ENCODE results near the gene EFCAB6. TPM values are rescaled to one million over a fixed set of nuclear protein-coding genes. Genes with fewer than 3 reads are reported as not detected.

The EFCAB6 gene
- 2.5 and 4.1 TPM in 2 replicates for total RNA-seq (2013; cell fraction: nucleolus; rRNA removed)
- total RNA-seq (2014; rRNA removed) (0.05 and 0.06 TPM in 2 replicates), total RNA-seq (2014; rRNA removed; fragmentation: Illumina TruSeq; extraction: Trizol) (0.13 and 0.18 TPM in 2 replicates), total RNA-seq (2021) (0.16 and 0.36 TPM in 2 replicates), polyA plus RNA-seq (2011; rRNA removed) (0.42 and 0.92 TPM in 2 replicates), polyA plus RNA-seq (2014; fragmentation: Illumina TruSeq; extraction: Trizol) (0.25 and 0.35 TPM in 2 replicates), polyA plus RNA-seq (2014; fragmentation: Nextera tagmentation; extraction: Ambion mirVana) (under 1 TPM; 0.05 to 0.08 TPM), polyA plus RNA-seq (2014; rRNA removed) (0.10 and 0.33 TPM in 2 replicates), polyA plus RNA-seq (2016; fragmentation: Nextera tagmentation; extraction: Ambion mirVana) (under 1 TPM; 0.30 to 0.42 TPM), polyA minus RNA-seq (2011; rRNA and poly(A)+ RNA removed) (0.21 and 0.44 TPM in 2 replicates), Bru-seq, nascent RNA (percentile 40 among the genes with signal in this experiment), BruChase-seq, experiment 1, labeled RNA remaining after a 6-hour chase (percentile 38 among the genes with signal in this experiment), BruChase-seq, experiment 2, labeled RNA remaining after a 2-hour chase (percentile 41 among the genes with signal in this experiment)
- not detected for polyA plus RNA-seq (2011; ENCODE audit: low read depth)
- 0.15 and 0.16 TPM in 2 replicates for polyA plus RNA-seq (2011; cell fraction: cytosol; rRNA removed)
- polyA plus RNA-seq (2011; cell fraction: nucleus; rRNA removed), result 0.42 and 0.54 TPM in 2 replicates
- 0.12 and 0.13 TPM in 2 replicates for polyA plus RNA-seq (2012)
- polyA minus RNA-seq (2011; cell fraction: cytosol; rRNA and poly(A)+ RNA removed), result 0.62 TPM in 1 of 2 replicates, not detected in the other
- polyA minus RNA-seq (2011; cell fraction: nucleus; rRNA and poly(A)+ RNA removed), result 0.86 and 1.1 TPM in 2 replicates
- long read RNA-seq, experiment 1, result 0 reads
- long read RNA-seq, experiment 2, partial matches to known transcripts, result 0 of 2 reads
- long read RNA-seq, experiment 2, other reads (novel, unspliced or antisense), result 2 of 2 reads

- FAIRE-seq (peak; percentile 100), ATAC-seq (peak; percentile 94), DNase-seq (ENCODE audit: low read depth, low spot score) (peak; percentile 73)
- Histone ChIP-seq H3K9ac (ENCODE audit: control insufficient read depth, insufficient read depth, low read length) (peak within 1 kb of the TSS; percentile 85), H3K27ac (ENCODE audit: control insufficient read depth, insufficient read depth) (peak within 1 kb of the TSS; percentile 79), H3K27me3 (replicated peaks in 1 of 2; ENCODE audit: control insufficient read depth in 2 of 2, insufficient read depth in 2 of 2, low read length in 1 of 2) (no peaks in the 10 kb centered on the region), H3K36me3 (ENCODE audit: control insufficient read depth in 2 of 2, insufficient read depth in 2 of 2, low read length in 1 of 2) (no peaks in the 10 kb centered on the region), H4K20me1 (ENCODE audit: control insufficient read depth, insufficient read depth) (no peaks in the 10 kb centered on the region), H2AFZ (ENCODE audit: control insufficient read depth, low read depth, low read length) (peak within 1 kb of the TSS; percentile 78), H3K9me3 (replicated peaks; ENCODE audit: control insufficient read depth, insufficient read depth, low read length) (no peaks in the 10 kb centered on the region), H3K79me2 (ENCODE audit: control insufficient read depth, insufficient read depth, low read length) (peaks cover 7% of the 10 kb centered on the region), H3K4me2 (ENCODE audit: control insufficient read depth, insufficient read depth) (peak within 1 kb of the TSS; percentile 93), H3K4me1 (ENCODE audit: control insufficient read depth, insufficient read depth, low read length) (0 out of 2 replicates have a peak, but pooled peaks cover 4% of the 10 kb centered on the region), H3K4me3 (peak within 1 kb of the TSS; percentile 87)
- CTCF ChIA-PET, result interaction anchor here (0.6 to 1.2 kb wide), 2 partner anchors 16 to 71 kb away, joined by 3 read pairs; no protein-coding TSS in a partner anchor
- BruUV-seq (replicated peaks), result TSS peak; percentile 91
- POLR2A ChIA-PET, result interaction anchor here (0.6 to 1.4 kb wide), 5 partner anchors 9 to 40 kb away, joined by 3 to 8 read pairs (median 4); no protein-coding TSS in a partner anchor
- SMC1A ChIA-PET (ENCODE audit: uncharacterized antibody, unreplicated experiment), result interaction anchor here (1.1 kb wide), 1 partner anchor 143 kb away, joined by 3 read pairs; the partner anchor contains the start of gene SAMM50
- in situ Hi-C loops (cut with MboI) (no loop called here), intact Hi-C loops (cut with micrococcal nuclease; ENCODE audit: unreplicated experiment) (no loop called here)
- RAD21 ChIA-PET (ENCODE audit: unreplicated experiment), result interaction anchor here (0.6 to 1.1 kb wide), 5 partner anchors 9 to 742 kb away, joined by 3 to 4 read pairs (median 3); no protein-coding TSS in a partner anchor
- under 1% methylated on average over 52 of the region's 55 CpGs for WGBS (ENCODE audit: insufficient coverage, insufficient replicate concordance, low lambda C conversion rate, missing lambda C conversion rate)
- TF ChIP-seq BCL3 (IDR thresholded peaks at IDR 0.05; ENCODE audit: borderline replicate concordance, insufficient read depth, low read depth, low read length, poor library complexity, severe bottlenecking) (no peak), NFXL1 (IDR thresholded peaks at IDR 0.05; ENCODE audit: borderline replicate concordance) (no peak), ZBTB33 (IDR thresholded peaks at IDR 0.05) (no peak), ZBTB11 (CRISPR knock-in tag; IDR thresholded peaks at IDR 0.05) (no peak), EP300 (IDR thresholded peaks at IDR 0.05; ENCODE audit: borderline replicate concordance in 1 of 2, control insufficient read depth in 1 of 2, low read depth in 2 of 2, low read length in 2 of 2) (0 out of 4 replicates have a peak, but pooled peaks of 1 of the 2 experiments have one; percentile 7), RCOR1 (conservative IDR thresholded peaks at IDR 0.05; ENCODE audit: low read depth, low read length) (no peak), MYB (IDR thresholded peaks at IDR 0.05; ENCODE audit: borderline replicate concordance, low read depth, low read length) (0 out of 2 replicates have a peak, but pooled peaks have one; percentile 17), BMI1 (IDR thresholded peaks at IDR 0.05; ENCODE audit: borderline replicate concordance) (peak; percentile 87), IKZF2 (IDR thresholded peaks at IDR 0.05) (peak; percentile 79 to 84), POLR2AphosphoS5 (IDR thresholded peaks at IDR 0.05; ENCODE audit: low read length) (peak; percentile 48; the same call in 1 of the 2 replicates)
Observed at GRCh38 chr22:43812149-43812842, at the start of gene EFCAB6. EFCAB6 (minus strand) TSS chr22:43812305; CDS start chr22:43782318, 29,987 bp downstream.

Measured in GM12878 (cell line).